H1 (cell line): Measurements from ENCODE around the gene BAIAP2.

ENCODE experiments used
- EGR1 ChIP-seq: IDR thresholded peaks from 2 replicates; pipeline ENCODE4 v1.6.1; 2011; ENCODE audit warnings: low read depth, low read length, borderline replicate concordance
- JUN ChIP-seq: IDR thresholded peaks from 2 replicates; pipeline ENCODE4 v1.6.1; 2011; ENCODE audit warnings: low read depth, mild to moderate bottlenecking, improper control_type of control experiment, low read length
- SP1 ChIP-seq: IDR thresholded peaks from 2 replicates; pipeline ENCODE4 v1.6.1; 2011; ENCODE audit warnings: low read depth, low read length
- SP2 ChIP-seq: IDR thresholded peaks from 2 replicates; pipeline ENCODE4 v1.6.1; 2012; ENCODE audit warnings: mild to moderate bottlenecking, low read length, inconsistent platforms
- TF ChIP-seq, protein P1 (sequence below), 3 experiments: IDR thresholded peaks; 1 replicate in 2 of 3; 2 replicates in 1 of 3; pipeline versions ENCODE4 v1.5.1 to v1.6.1; 2011; ENCODE audit warnings: low read length in 3 of 3, mild to moderate bottlenecking in 3 of 3, inconsistent platforms in 2 of 3, low read depth in 1 of 3, moderate library complexity in 1 of 3; ENCODE audit not compliant: insufficient read depth in 1 of 3; ENCODE audit errors: control extremely low read depth in 1 of 3
- TF ChIP-seq, protein P2 (sequence below): IDR thresholded peaks from 2 replicates; pipeline ENCODE4 v1.6.1; 2012; ENCODE audit warnings: inconsistent platforms

DNA sequence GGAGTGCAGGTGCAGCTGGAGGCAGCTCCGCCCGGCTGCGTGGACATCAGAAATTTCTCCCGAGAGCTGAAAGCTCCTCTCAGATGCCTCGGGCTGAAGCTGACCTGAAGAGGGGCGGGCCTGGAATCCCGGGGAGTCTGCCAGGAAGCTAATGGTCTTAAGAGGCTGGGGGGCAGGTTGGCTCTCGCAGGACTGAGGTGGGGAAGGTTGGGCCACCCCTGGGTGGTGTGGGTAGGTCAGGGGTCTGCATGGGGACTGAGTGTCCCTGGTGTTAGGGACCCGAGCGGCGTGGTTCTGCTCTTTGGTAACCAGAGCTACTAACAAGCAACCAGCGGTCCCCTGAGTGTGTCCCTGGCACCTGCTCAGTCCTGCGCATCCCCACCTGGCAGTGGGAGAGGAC is 39.8 kb upstream of the BAIAP2 start:
- TF ChIP-seq, protein P1, sequence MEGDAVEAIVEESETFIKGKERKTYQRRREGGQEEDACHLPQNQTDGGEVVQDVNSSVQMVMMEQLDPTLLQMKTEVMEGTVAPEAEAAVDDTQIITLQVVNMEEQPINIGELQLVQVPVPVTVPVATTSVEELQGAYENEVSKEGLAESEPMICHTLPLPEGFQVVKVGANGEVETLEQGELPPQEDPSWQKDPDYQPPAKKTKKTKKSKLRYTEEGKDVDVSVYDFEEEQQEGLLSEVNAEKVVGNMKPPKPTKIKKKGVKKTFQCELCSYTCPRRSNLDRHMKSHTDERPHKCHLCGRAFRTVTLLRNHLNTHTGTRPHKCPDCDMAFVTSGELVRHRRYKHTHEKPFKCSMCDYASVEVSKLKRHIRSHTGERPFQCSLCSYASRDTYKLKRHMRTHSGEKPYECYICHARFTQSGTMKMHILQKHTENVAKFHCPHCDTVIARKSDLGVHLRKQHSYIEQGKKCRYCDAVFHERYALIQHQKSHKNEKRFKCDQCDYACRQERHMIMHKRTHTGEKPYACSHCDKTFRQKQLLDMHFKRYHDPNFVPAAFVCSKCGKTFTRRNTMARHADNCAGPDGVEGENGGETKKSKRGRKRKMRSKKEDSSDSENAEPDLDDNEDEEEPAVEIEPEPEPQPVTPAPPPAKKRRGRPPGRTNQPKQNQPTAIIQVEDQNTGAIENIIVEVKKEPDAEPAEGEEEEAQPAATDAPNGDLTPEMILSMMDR (IDR thresholded peaks at IDR 0.05; ENCODE audit: control extremely low read depth in 1 of 3, insufficient read depth in 1 of 3, low read depth in 1 of 3, low read length in 3 of 3): no peak
- TF ChIP-seq JUN: no peak
- TF ChIP-seq, protein P2, sequence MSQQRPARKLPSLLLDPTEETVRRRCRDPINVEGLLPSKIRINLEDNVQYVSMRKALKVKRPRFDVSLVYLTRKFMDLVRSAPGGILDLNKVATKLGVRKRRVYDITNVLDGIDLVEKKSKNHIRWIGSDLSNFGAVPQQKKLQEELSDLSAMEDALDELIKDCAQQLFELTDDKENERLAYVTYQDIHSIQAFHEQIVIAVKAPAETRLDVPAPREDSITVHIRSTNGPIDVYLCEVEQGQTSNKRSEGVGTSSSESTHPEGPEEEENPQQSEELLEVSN: no peak
- TF ChIP-seq SP1: no peak
- no peak for TF ChIP-seq EGR1
- TF ChIP-seq SP2: no peak
